Natural killer cell treated with Interleukin-12 subunit alpha and Interleukin-12 subunit beta and Interleukin-15 and Interleukin-18, amount 100 ng/mL, for 72 hours (primary cell): ENCODE measurements around the gene PPP1R27. TPM values are rescaled to one million over a fixed set of nuclear protein-coding genes. Genes with fewer than 3 reads are reported as not detected.

Source experiments
- ATAC-seq, 2 donors: fragments of 150-1000 bp; cut with Tn5 transposase in 1 of 2; sonication (Bioruptor Pico), chemical (Tn5 transposase) in 1 of 2; 2 replicates each; pipeline ENCODE4 v1.10.0; 2021
- DNase-seq: peaks from one replicate; pipeline ENCODE4 v3.0.0; 2022; ENCODE audit warnings: low spot score
- H3K27ac Mint-ChIP-seq, 2 donors: 1 replicate in 1 of 2; 2 replicates in 1 of 2; pipeline ENCODE4 v1.8.0; 2022; ENCODE audit warnings: mixed read lengths in 2 of 2, mild to moderate bottlenecking in 1 of 2, moderate library complexity in 1 of 2
- H3K27me3 Mint-ChIP-seq, 2 donors: 1 replicate in 1 of 2; 2 replicates in 1 of 2; pipeline ENCODE4 v1.8.0; 2022; ENCODE audit warnings: mixed read lengths in 2 of 2
- H3K36me3 Mint-ChIP-seq: one replicate; pipeline ENCODE4 v1.8.0; 2022; ENCODE audit warnings: mixed read lengths
- H3K4me1 Mint-ChIP-seq, 2 donors: 1 replicate in 1 of 2; 2 replicates in 1 of 2; pipeline ENCODE4 v1.8.0; 2022; ENCODE audit warnings: low read depth in 2 of 2, mixed read lengths in 2 of 2, mild to moderate bottlenecking in 1 of 2
- H3K4me3 Mint-ChIP-seq: one replicate; pipeline ENCODE4 v1.8.0; 2022; ENCODE audit warnings: mixed read lengths
- H3K9me3 Mint-ChIP-seq: 2 replicates; pipeline ENCODE4 v1.8.0; 2022; ENCODE audit warnings: mixed read lengths
- total RNA-seq, 2 donors: library from RNA; stranded (reverse); gene quantifications; one replicate each; pipeline ENCODE4 v1.2.3, GENCODE V29; 2022

Gene PPP1R27
- total RNA-seq, 2 donors from 2014 or later, result not detected

- H3K36me3 Mint-ChIP-seq, result no peaks in the 10 kb centered on the region
- H3K4me1 Mint-ChIP-seq, result peaks cover 26 to 30% of the 10 kb centered on the region in 2 donors
- DNase-seq, result peak; percentile 51
These were observed 6.2 kb downstream of the PPP1R27 start for GRCh38 chr17:81828656-81829055.

GRCh38 chr17:81825841-81826466 lies 8.9 kb downstream of the PPP1R27 start:
- Mint-ChIP-seq H3K4me3 (no peak overlapping the region), H3K9me3 (no peaks in the 10 kb centered on the region), H3K4me1 (peaks cover 14 to 15% of the 10 kb centered on the region in 2 donors), H3K27me3 (no peaks in the 10 kb centered on the region), H3K36me3 (no peaks in the 10 kb centered on the region), H3K27ac (no peak overlapping the region)
- DNase-seq, result no peak
- ATAC-seq, result no peak

More at GRCh38 chr17:81828656-81829055, 6.2 kb downstream of the PPP1R27 start:
- H3K9me3 Mint-ChIP-seq, result no peaks in the 10 kb centered on the region
- H3K4me3 Mint-ChIP-seq, result peak overlapping the region; percentile 21
- no peaks in the 10 kb centered on the region for H3K27me3 Mint-ChIP-seq
- no peak for ATAC-seq
- H3K27ac Mint-ChIP-seq, result no peak overlapping the region

- Mint-ChIP-seq H3K27me3 (no peaks in the 10 kb centered on the region), H3K4me1 (peaks cover 9 to 10% of the 10 kb centered on the region in 2 donors), H3K36me3 (no peaks in the 10 kb centered on the region), H3K27ac (no peak overlapping the region), H3K9me3 (no peaks in the 10 kb centered on the region), H3K4me3 (no peak overlapping the region)
- no peak for DNase-seq
- ATAC-seq, result no peak
These were observed 10.3 kb downstream of the PPP1R27 start for GRCh38 chr17:81824595-81824994.

- H3K9me3 Mint-ChIP-seq, result no peaks in the 10 kb centered on the region
- ATAC-seq, result no peak
- no peaks in the 10 kb centered on the region for H3K27me3 Mint-ChIP-seq
- no peak for DNase-seq
- H3K4me3 Mint-ChIP-seq, result no peak overlapping the region
- peaks cover 6 to 9% of the 10 kb centered on the region in 2 donors for H3K4me1 Mint-ChIP-seq
- no peak overlapping the region for H3K27ac Mint-ChIP-seq
- H3K36me3 Mint-ChIP-seq, result no peaks in the 10 kb centered on the region
These were observed 10.9 kb downstream of the PPP1R27 start for GRCh38 chr17:81823820-81824550.

- H3K9me3 Mint-ChIP-seq, result no peaks in the 10 kb centered on the region
- H3K4me1 Mint-ChIP-seq, result peaks cover 0 to 6% of the 10 kb centered on the region in 2 donors
- H3K27ac Mint-ChIP-seq, result no peak overlapping the region
- H3K36me3 Mint-ChIP-seq, result no peaks in the 10 kb centered on the region
- ATAC-seq (peak in 1 of 2 donors; percentile 11), DNase-seq (no peak)
- no peaks in the 10 kb centered on the region for H3K27me3 Mint-ChIP-seq
- H3K4me3 Mint-ChIP-seq, result no peak overlapping the region
These were observed 11.6 kb downstream of the PPP1R27 start for GRCh38 chr17:81822996-81823819.

- H3K27ac Mint-ChIP-seq, result no peak overlapping the region
- no peaks in the 10 kb centered on the region for H3K36me3 Mint-ChIP-seq
- no peaks in the 10 kb centered on the region for H3K9me3 Mint-ChIP-seq
- H3K4me3 Mint-ChIP-seq, result no peak overlapping the region
- peaks cover 0 to 5% of the 10 kb centered on the region in 2 donors for H3K27me3 Mint-ChIP-seq
- no peak for ATAC-seq
- no peak for DNase-seq
- H3K4me1 Mint-ChIP-seq, result peaks cover 0 to 6% of the 10 kb centered on the region in 2 donors
These were observed 12.6 kb downstream of the PPP1R27 start for GRCh38 chr17:81822312-81822637.

- Mint-ChIP-seq H3K9me3 (no peaks in the 10 kb centered on the region), H3K4me1 (peaks cover 0 to 6% of the 10 kb centered on the region in 2 donors), H3K27me3 (peaks cover 0 to 7% of the 10 kb centered on the region in 2 donors), H3K27ac (no peak overlapping the region), H3K36me3 (no peaks in the 10 kb centered on the region), H3K4me3 (no peak overlapping the region)
- peak; percentile 26 to 46 for ATAC-seq
- no peak for DNase-seq
These were observed 13.1 kb downstream of the PPP1R27 start for GRCh38 chr17:81821603-81822311.

- Mint-ChIP-seq H3K4me1 (peaks cover 0 to 4% of the 10 kb centered on the region in 2 donors), H3K27me3 (peaks cover 0 to 10% of the 10 kb centered on the region in 2 donors), H3K36me3 (no peaks in the 10 kb centered on the region), H3K4me3 (no peak overlapping the region), H3K9me3 (no peaks in the 10 kb centered on the region), H3K27ac (no peak overlapping the region)
- DNase-seq, result no peak
- ATAC-seq, result no peak
These were observed 13.7 kb downstream of the PPP1R27 start for GRCh38 chr17:81821147-81821546.

- H3K36me3 Mint-ChIP-seq, result no peaks in the 10 kb centered on the region
- no peak overlapping the region for H3K4me3 Mint-ChIP-seq
- H3K9me3 Mint-ChIP-seq, result no peaks in the 10 kb centered on the region
- H3K27ac Mint-ChIP-seq, result no peak overlapping the region
- no peaks in the 10 kb centered on the region for H3K4me1 Mint-ChIP-seq
- H3K27me3 Mint-ChIP-seq, result peaks cover 0 to 11% of the 10 kb centered on the region in 2 donors
- DNase-seq, result no peak
- no peak for ATAC-seq
These were observed 15.1 kb downstream of the PPP1R27 start for GRCh38 chr17:81819708-81820107.

GRCh38 chr17:81817758-81818147 lies 17.1 kb downstream of the PPP1R27 start:
- ATAC-seq, result no peak
- no peak overlapping the region for H3K27ac Mint-ChIP-seq
- H3K4me1 Mint-ChIP-seq, result no peaks in the 10 kb centered on the region
- H3K27me3 Mint-ChIP-seq, result peaks cover 0 to 11% of the 10 kb centered on the region in 2 donors
- no peak overlapping the region for H3K4me3 Mint-ChIP-seq
- DNase-seq, result no peak
- H3K9me3 Mint-ChIP-seq, result no peaks in the 10 kb centered on the region
- H3K36me3 Mint-ChIP-seq, result no peaks in the 10 kb centered on the region

- Mint-ChIP-seq H3K4me3 (no peak overlapping the region), H3K27me3 (peaks cover 0 to 11% of the 10 kb centered on the region in 2 donors), H3K27ac (no peak overlapping the region), H3K4me1 (no peaks in the 10 kb centered on the region), H3K9me3 (no peaks in the 10 kb centered on the region), H3K36me3 (no peaks in the 10 kb centered on the region)
- ATAC-seq, result no peak
- DNase-seq, result no peak
These were observed 19.2 kb downstream of the PPP1R27 start for GRCh38 chr17:81815646-81815986.

GRCh38 chr17:81814748-81815645 lies 19.9 kb downstream of the PPP1R27 start:
- ATAC-seq, result peak in 1 of 2 donors; percentile 8
- H3K27me3 Mint-ChIP-seq, result peaks cover 0 to 11% of the 10 kb centered on the region in 2 donors
- H3K36me3 Mint-ChIP-seq, result no peaks in the 10 kb centered on the region
- H3K27ac Mint-ChIP-seq, result no peak overlapping the region
- H3K4me1 Mint-ChIP-seq, result no peaks in the 10 kb centered on the region
- H3K9me3 Mint-ChIP-seq, result no peaks in the 10 kb centered on the region
- H3K4me3 Mint-ChIP-seq, result no peak overlapping the region
- no peak for DNase-seq
